Activated T-helper 17 cell treated with anti-CD3 and anti-CD28 coated beads, Interleukin-2, amount 50 U/mL, for 72 hours (primary cell): ENCODE measurements around the gene RGL1. TPM values are rescaled to one million over a fixed set of nuclear protein-coding genes. Genes with fewer than 3 reads are reported as not detected.
A peak's percentile ranks its signal among the peaks of the same experiment; 100 is the strongest.
"Not testable (repeated sequence)": the region's sequence is repeated elsewhere in the genome, so short reads cannot be mapped to it uniquely, and the experiment has no call there.

Source experiments
- ATAC-seq: fragments of 150-1000 bp; cut with Tn5 transposase; replicated peaks from 2 replicates; pipeline ENCODE4 v1.10.0; 2021; ENCODE audit warnings: mild to moderate bottlenecking, moderate library complexity
- H3K27ac Mint-ChIP-seq: one replicate; pipeline ENCODE4 v1.8.0; 2022; ENCODE audit warnings: mixed read lengths
- H3K27me3 Mint-ChIP-seq: one replicate; pipeline ENCODE4 v1.8.0; 2022; ENCODE audit warnings: mixed read lengths
- H3K36me3 Mint-ChIP-seq: one replicate; pipeline ENCODE4 v1.8.0; 2022; ENCODE audit warnings: low read depth, mild to moderate bottlenecking, mixed read lengths
- H3K4me1 Mint-ChIP-seq: one replicate; pipeline ENCODE4 v1.8.0; 2022; ENCODE audit warnings: mixed read lengths
- H3K4me3 Mint-ChIP-seq: one replicate; pipeline ENCODE4 v1.8.0; 2022; ENCODE audit warnings: mild to moderate bottlenecking, mixed read lengths
- H3K9me3 Mint-ChIP-seq: one replicate; pipeline ENCODE4 v1.8.0; 2022; ENCODE audit warnings: mixed read lengths
- total RNA-seq, 2 donors: library from RNA; stranded (reverse); gene quantifications; one replicate each; pipeline ENCODE4 v1.2.3, GENCODE V29; 2022

The RGL1 gene
- total RNA-seq, 2 donors from 2014 or later, result 1.7 to 2.6 TPM

DNA sequence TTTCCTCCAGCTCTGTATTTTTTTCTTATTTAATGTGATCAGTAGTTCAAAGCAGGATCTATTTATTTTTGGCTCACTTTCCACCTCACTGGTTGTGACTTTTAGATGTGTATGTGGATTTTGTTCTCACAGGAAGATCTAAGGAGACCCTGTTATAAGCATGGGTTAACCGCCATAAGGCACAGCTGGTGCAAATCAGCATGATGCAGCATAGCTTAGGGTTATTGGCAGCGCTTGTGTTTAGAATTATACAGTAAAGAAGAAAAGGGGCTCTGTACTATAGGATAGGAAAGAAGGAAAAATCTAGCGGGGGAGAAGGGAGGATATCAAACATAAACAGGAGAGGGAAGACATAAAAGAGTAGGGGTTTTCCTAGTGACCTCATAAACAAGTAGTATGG lies 26.9 kb upstream of the RGL1 start:
- ATAC-seq, result no peak
- H3K36me3 Mint-ChIP-seq, result no peaks in the 10 kb centered on the region
- H3K27ac Mint-ChIP-seq, result no peak overlapping the region
- peaks cover 14% of the 10 kb centered on the region for H3K9me3 Mint-ChIP-seq
- no peak overlapping the region for H3K4me3 Mint-ChIP-seq
- no peaks in the 10 kb centered on the region for H3K4me1 Mint-ChIP-seq
- no peaks in the 10 kb centered on the region for H3K27me3 Mint-ChIP-seq

- H3K9me3 Mint-ChIP-seq, result peaks cover 12% of the 10 kb centered on the region
- H3K36me3 Mint-ChIP-seq, result no peaks in the 10 kb centered on the region
Measured at GRCh38 chr1:183778568-183779433, 26.1 kb upstream of the RGL1 start.

DNA sequence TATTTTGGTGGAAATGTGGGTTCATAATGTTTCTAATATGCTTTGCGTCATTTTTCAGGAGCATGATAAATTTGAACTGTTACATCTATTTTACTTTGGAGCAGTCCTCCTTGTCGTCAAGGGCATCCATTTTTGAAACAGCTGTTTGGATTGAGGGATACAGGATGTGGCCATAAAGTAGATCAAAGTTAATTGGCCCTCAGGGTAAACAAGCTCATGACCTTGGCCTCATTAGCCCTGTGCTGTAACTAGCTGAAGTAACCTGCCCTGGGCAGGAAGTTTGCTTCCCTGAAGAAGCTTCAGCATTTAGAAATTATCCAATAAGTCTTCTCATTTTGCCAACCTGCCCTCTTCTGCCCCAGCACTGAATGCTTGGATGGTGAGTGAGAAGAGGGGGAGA lies 24.8 kb upstream of the RGL1 start:
- Mint-ChIP-seq H3K4me1 (no peaks in the 10 kb centered on the region), H3K27ac (no peak overlapping the region), H3K36me3 (no peaks in the 10 kb centered on the region), H3K4me3 (no peak overlapping the region), H3K27me3 (no peaks in the 10 kb centered on the region), H3K9me3 (peaks cover 7% of the 10 kb centered on the region)
- ATAC-seq, result no peak

More at GRCh38 chr1:183778568-183779433, 26.1 kb upstream of the RGL1 start:
- no peak overlapping the region for H3K27ac Mint-ChIP-seq
- H3K27me3 Mint-ChIP-seq, result no peaks in the 10 kb centered on the region
- H3K4me1 Mint-ChIP-seq, result no peaks in the 10 kb centered on the region
- ATAC-seq, result no peak
- H3K4me3 Mint-ChIP-seq, result no peak overlapping the region

GRCh38 chr1:183780757-183781156 lies 24.2 kb upstream of the RGL1 start:
- no peak overlapping the region for H3K27ac Mint-ChIP-seq
- no peak for ATAC-seq
- no peaks in the 10 kb centered on the region for H3K27me3 Mint-ChIP-seq
- H3K4me3 Mint-ChIP-seq, result no peak overlapping the region
- H3K9me3 Mint-ChIP-seq, result peaks cover 4% of the 10 kb centered on the region
- no peaks in the 10 kb centered on the region for H3K4me1 Mint-ChIP-seq
- H3K36me3 Mint-ChIP-seq, result no peaks in the 10 kb centered on the region

GRCh38 chr1:183783342-183783741 lies 21.6 kb upstream of the RGL1 start:
- Mint-ChIP-seq H3K4me3 (no peak overlapping the region), H3K36me3 (no peaks in the 10 kb centered on the region), H3K4me1 (peaks cover 5% of the 10 kb centered on the region), H3K9me3 (no peaks in the 10 kb centered on the region), H3K27me3 (no peaks in the 10 kb centered on the region), H3K27ac (no peak overlapping the region)
- ATAC-seq, result no peak

GRCh38 chr1:183783767-183784637 lies 20.9 kb upstream of the RGL1 start:
- no peaks in the 10 kb centered on the region for H3K36me3 Mint-ChIP-seq
- no peak for ATAC-seq
- no peaks in the 10 kb centered on the region for H3K27me3 Mint-ChIP-seq
- no peak overlapping the region for H3K4me3 Mint-ChIP-seq
- no peak overlapping the region for H3K27ac Mint-ChIP-seq
- peaks cover 5% of the 10 kb centered on the region for H3K4me1 Mint-ChIP-seq
- H3K9me3 Mint-ChIP-seq, result no peaks in the 10 kb centered on the region

GRCh38 chr1:183785921-183786320 lies 19.0 kb upstream of the RGL1 start:
- not testable (repeated sequence) for H3K27ac Mint-ChIP-seq, ATAC-seq, H3K4me1 Mint-ChIP-seq, H3K27me3 Mint-ChIP-seq, H3K4me3 Mint-ChIP-seq, H3K36me3 Mint-ChIP-seq, H3K9me3 Mint-ChIP-seq

- H3K36me3 Mint-ChIP-seq, result no peaks in the 10 kb centered on the region
- ATAC-seq, result no peak
- no peak overlapping the region for H3K27ac Mint-ChIP-seq
- H3K4me1 Mint-ChIP-seq, result peaks cover 5% of the 10 kb centered on the region
- no peaks in the 10 kb centered on the region for H3K27me3 Mint-ChIP-seq
- H3K9me3 Mint-ChIP-seq, result no peaks in the 10 kb centered on the region
- no peak overlapping the region for H3K4me3 Mint-ChIP-seq
Measured at GRCh38 chr1:183787704-183788103, 17.2 kb upstream of the RGL1 start.

- Mint-ChIP-seq H3K27ac (no peak overlapping the region), H3K27me3 (no peaks in the 10 kb centered on the region), H3K9me3 (no peaks in the 10 kb centered on the region), H3K4me3 (no peak overlapping the region), H3K4me1 (peaks cover 5% of the 10 kb centered on the region), H3K36me3 (no peaks in the 10 kb centered on the region)
- no peak for ATAC-seq
Measured at GRCh38 chr1:183791319-183791718, 13.6 kb upstream of the RGL1 start.

DNA sequence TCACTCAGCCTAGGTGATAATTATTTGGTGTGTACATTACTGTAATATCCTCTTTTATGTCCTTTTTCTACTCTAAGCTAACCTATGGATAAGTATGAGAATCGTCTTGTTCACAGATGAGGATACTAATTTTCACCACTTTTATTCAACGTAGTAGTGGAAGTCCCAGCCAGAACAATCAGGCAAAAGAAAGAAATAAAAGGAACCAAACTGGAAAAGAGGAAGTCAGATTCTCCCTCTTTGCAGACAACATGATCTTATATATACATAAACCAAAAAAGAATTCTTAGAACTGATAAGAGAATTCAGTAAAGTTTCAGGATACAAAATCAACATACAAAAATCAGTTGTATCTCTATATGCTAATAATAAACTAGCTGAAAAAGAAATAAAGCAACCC lies 12.6 kb upstream of the RGL1 start:
- Mint-ChIP-seq H3K27me3 (no peaks in the 10 kb centered on the region), H3K36me3 (no peaks in the 10 kb centered on the region), H3K4me1 (peaks cover 5% of the 10 kb centered on the region), H3K9me3 (no peaks in the 10 kb centered on the region), H3K4me3 (no peak overlapping the region), H3K27ac (no peak overlapping the region)
- no peak for ATAC-seq

DNA sequence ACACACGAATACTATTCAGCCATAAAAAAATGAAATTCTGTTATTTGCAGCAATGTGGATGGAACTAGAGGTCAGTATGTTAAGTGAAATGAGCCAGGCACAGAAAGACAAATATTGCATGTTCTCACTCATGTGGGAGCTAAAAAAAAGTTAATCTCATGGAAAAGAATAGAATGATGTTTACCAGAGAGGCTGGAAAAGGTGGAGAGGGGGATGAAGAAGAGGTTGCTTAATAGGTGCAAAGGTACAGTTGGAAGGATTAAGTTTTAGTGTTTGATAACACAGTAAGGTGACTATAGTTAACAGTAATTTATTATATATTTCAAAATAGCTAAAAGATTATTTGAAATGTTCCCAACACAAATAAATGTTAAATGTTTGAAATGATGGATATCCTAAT lies 10.8 kb upstream of the RGL1 start:
- H3K9me3 Mint-ChIP-seq, result no peaks in the 10 kb centered on the region
- ATAC-seq, result no peak

DNA sequence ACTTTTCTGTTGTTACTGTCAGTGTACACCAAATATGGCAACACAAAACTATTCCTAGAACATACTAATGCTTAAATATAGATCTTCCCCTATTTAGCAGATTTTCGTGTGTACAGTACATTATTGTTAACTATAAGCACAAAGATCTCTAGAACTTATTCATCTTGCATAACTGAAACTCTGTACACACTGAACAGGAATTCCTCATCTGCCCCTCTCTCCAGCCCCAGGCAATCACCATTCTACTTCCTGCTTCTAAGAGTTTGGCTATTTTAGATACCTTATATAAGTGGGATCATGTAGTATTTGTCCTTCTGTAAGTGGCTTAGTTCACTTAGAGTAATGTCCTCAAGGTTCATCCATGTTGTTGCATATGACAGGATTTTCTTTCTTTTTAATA lies 4.5 kb upstream of the RGL1 start:
- no peaks in the 10 kb centered on the region for H3K36me3 Mint-ChIP-seq
- H3K9me3 Mint-ChIP-seq, result peaks cover 17% of the 10 kb centered on the region
- H3K27ac Mint-ChIP-seq, result no peak overlapping the region
- peaks cover 12% of the 10 kb centered on the region for H3K27me3 Mint-ChIP-seq
- H3K4me3 Mint-ChIP-seq, result no peak overlapping the region
- ATAC-seq, result no peak
- no peaks in the 10 kb centered on the region for H3K4me1 Mint-ChIP-seq

More for the DNA sequence above, 10.8 kb upstream of the RGL1 start:
- Mint-ChIP-seq H3K4me3 (no peak overlapping the region), H3K4me1 (no peaks in the 10 kb centered on the region), H3K27ac (no peak overlapping the region), H3K27me3 (no peaks in the 10 kb centered on the region), H3K36me3 (no peaks in the 10 kb centered on the region)

GRCh38 chr1:183801649-183802048 lies 3.3 kb upstream of the RGL1 start:
- H3K27ac Mint-ChIP-seq, result no peak overlapping the region
- no peak for ATAC-seq
- H3K36me3 Mint-ChIP-seq, result no peaks in the 10 kb centered on the region
- H3K4me1 Mint-ChIP-seq, result no peaks in the 10 kb centered on the region
- no peak overlapping the region for H3K4me3 Mint-ChIP-seq
- H3K27me3 Mint-ChIP-seq, result peaks cover 19% of the 10 kb centered on the region
- H3K9me3 Mint-ChIP-seq, result peaks cover 17% of the 10 kb centered on the region

GRCh38 chr1:183804387-183804786 lies 533 bp upstream of the RGL1 start:
- H3K36me3 Mint-ChIP-seq, result no peaks in the 10 kb centered on the region
- no peaks in the 10 kb centered on the region for H3K4me1 Mint-ChIP-seq
- H3K9me3 Mint-ChIP-seq, result peaks cover 17% of the 10 kb centered on the region
- ATAC-seq, result no peak
- H3K27me3 Mint-ChIP-seq, result peaks cover 23% of the 10 kb centered on the region
- H3K27ac Mint-ChIP-seq, result no peak overlapping the region
- H3K4me3 Mint-ChIP-seq, result peak overlapping the region; percentile 79

DNA sequence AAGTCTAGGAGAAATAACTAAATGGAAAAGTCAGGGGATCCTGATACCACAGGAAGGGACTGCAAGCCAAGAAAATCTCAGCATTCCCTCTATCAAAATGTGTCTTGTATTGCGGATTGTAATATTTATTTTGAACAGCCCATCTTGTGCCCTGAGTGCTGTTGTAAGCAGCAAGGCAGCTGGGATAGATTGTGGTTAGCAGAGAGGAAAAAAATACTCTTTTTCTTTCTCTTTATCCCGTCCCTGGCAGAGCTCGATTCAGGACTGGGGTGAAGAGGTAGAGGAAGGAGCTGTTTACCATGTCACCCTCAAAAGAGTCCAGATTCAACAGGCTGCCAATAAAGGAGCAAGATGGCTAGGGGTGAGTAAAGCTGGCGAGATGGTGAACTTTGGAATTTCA lies 1.2 kb downstream of the RGL1 start:
- Mint-ChIP-seq H3K9me3 (peaks cover 8% of the 10 kb centered on the region), H3K4me3 (no peak overlapping the region), H3K36me3 (no peaks in the 10 kb centered on the region), H3K27ac (no peak overlapping the region), H3K27me3 (peaks cover 23% of the 10 kb centered on the region), H3K4me1 (no peaks in the 10 kb centered on the region)
- ATAC-seq, result no peak
